Right atrium auricular region (tissue), 2 donors: Measurements from ENCODE around the gene MRTFA. TPM values are rescaled to one million over a fixed set of nuclear protein-coding genes. Genes with fewer than 3 reads are reported as not detected.
"Not testable (repeated sequence)": the region's sequence is repeated elsewhere in the genome, so short reads cannot be mapped to it uniquely, and the experiment has no call there.

ENCODE experiments used
- DNase-seq: peaks from one replicate; pipeline ENCODE4 v3.0.0-alpha.2; 2019; ENCODE audit warnings: low spot score
- H3K27ac ChIP-seq, 2 donors: fragments of 200-600 bp; sonication (generic); 1 replicate in 1 of 2; 2 replicates in 1 of 2; pipeline ENCODE4 v1.5.1; 2016 to 2019
- H3K27me3 ChIP-seq, 2 donors: fragments of 200-600 bp; sonication (generic); one replicate each; pipeline versions ENCODE4 v1.5.1 to v1.6.0; 2017 to 2019
- H3K36me3 ChIP-seq: fragments of 200-600 bp; sonication (generic); one replicate; pipeline ENCODE4 v1.5.1; 2016
- H3K4me1 ChIP-seq, 2 donors: fragments of 200-600 bp; sonication (generic); one replicate each; pipeline versions ENCODE4 v1.5.1 to v1.6.0; 2017 to 2019
- H3K4me3 ChIP-seq, 2 donors: fragments of 200-600 bp; sonication (generic); 1 replicate in 1 of 2; 2 replicates in 1 of 2; pipeline ENCODE4 v1.5.1; 2017 to 2019; ENCODE audit warnings: mild to moderate bottlenecking in 1 of 2, moderate library complexity in 1 of 2
- H3K9me3 ChIP-seq, 2 donors: fragments of 200-600 bp; sonication (generic); one replicate each; pipeline ENCODE4 v1.5.1; 2019
- CTCF ChIP-seq, 2 donors: fragments of 200-600 bp; sonication (generic); IDR thresholded peaks; one replicate each; pipeline ENCODE4 v1.5.1; 2019; ENCODE audit warnings: antibody characterized with exemption in 2 of 2
- total RNA-seq, 2 donors: library from RNA; depleted of rRNA; stranded (reverse); fragments of >200 nt; gene quantifications; one replicate each; pipeline ENCODE4 v1.1.0, GENCODE V29; 2016

The MRTFA gene
- total RNA-seq, 2 donors from 2014 or later = 45.8 to 55.2 TPM

GRCh38 chr22:40385036-40385782 lies 251.3 kb downstream of the MRTFA start:
- Histone ChIP-seq H3K27ac (no peak overlapping the region), H3K9me3 (no peaks in the 10 kb centered on the region), H3K36me3 (no peaks in the 10 kb centered on the region), H3K4me3 (no peak overlapping the region), H3K27me3 (no peaks in the 10 kb centered on the region), H3K4me1 (peaks cover 0 to 10% of the 10 kb centered on the region in 2 donors)
- DNase-seq = no peak
- no peak for TF ChIP-seq CTCF (IDR thresholded peaks at IDR 0.05)

- H3K36me3 ChIP-seq = no peaks in the 10 kb centered on the region
- no peak for DNase-seq
- no peaks in the 10 kb centered on the region for H3K27me3 ChIP-seq
- no peak for TF ChIP-seq CTCF (IDR thresholded peaks at IDR 0.05)
- H3K4me1 ChIP-seq = peaks cover 0 to 10% of the 10 kb centered on the region in 2 donors
- no peak overlapping the region for H3K4me3 ChIP-seq
- no peak overlapping the region for H3K27ac ChIP-seq
- H3K9me3 ChIP-seq = no peaks in the 10 kb centered on the region
Measured at GRCh38 chr22:40383905-40384304, 252.6 kb downstream of the MRTFA start.

DNA sequence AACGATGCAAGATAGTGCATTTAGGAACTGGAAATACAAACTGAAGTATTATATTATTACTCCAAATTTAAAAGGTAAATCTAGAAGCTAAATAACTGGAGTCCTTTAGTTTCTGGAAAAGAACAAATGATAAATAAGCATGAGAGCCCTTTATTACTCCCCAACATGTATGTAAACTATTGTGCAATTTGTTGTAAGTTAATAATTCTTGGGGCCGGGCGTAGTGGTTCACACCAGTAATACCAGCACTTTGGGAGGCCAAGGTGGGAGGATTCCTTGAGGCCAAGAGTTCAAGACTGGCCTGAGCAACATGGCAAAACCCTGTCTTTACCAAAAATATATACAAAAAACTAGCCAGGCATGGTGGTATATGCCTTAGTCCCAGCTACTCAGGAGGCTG lies 255.1 kb downstream of the MRTFA start:
- H3K9me3 ChIP-seq = no peaks in the 10 kb centered on the region
- no peaks in the 10 kb centered on the region for H3K27me3 ChIP-seq
- H3K36me3 ChIP-seq = no peaks in the 10 kb centered on the region
- no peak overlapping the region for H3K27ac ChIP-seq
- peaks cover 0 to 10% of the 10 kb centered on the region in 2 donors for H3K4me1 ChIP-seq
- no peak for TF ChIP-seq CTCF (IDR thresholded peaks at IDR 0.05)
- no peak for DNase-seq
- H3K4me3 ChIP-seq = no peak overlapping the region

DNA sequence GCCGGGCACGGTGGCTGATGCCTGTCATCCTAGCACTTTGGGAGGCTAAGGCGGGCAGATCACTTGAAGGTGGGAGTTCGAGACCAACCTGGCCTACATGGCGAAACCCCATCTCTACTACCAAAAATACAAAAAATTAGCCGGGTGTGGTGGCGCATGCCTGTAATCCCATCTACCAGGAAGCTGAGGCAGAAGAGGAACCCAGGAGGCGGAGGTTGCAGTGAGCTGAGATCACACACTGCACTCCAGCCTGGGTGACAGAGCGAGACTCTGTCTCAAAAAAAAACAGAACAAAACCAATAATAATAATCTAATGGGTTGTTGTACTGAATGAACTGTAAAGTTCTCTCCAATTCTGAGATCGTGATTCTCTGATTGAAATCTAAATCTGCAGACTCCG lies 258.1 kb downstream of the MRTFA start:
- not testable (repeated sequence) for H3K27ac ChIP-seq, H3K4me1 ChIP-seq, H3K27me3 ChIP-seq, DNase-seq, H3K9me3 ChIP-seq, H3K36me3 ChIP-seq, H3K4me3 ChIP-seq

- H3K9me3 ChIP-seq = no peaks in the 10 kb centered on the region
- no peak for TF ChIP-seq CTCF (IDR thresholded peaks at IDR 0.05)
- no peak for DNase-seq
- H3K27ac ChIP-seq = no peak overlapping the region
- no peak overlapping the region for H3K4me3 ChIP-seq
- H3K36me3 ChIP-seq = no peaks in the 10 kb centered on the region
- H3K4me1 ChIP-seq = peaks cover 0 to 4% of the 10 kb centered on the region in 2 donors
- no peaks in the 10 kb centered on the region for H3K27me3 ChIP-seq
Measured at GRCh38 chr22:40377931-40378330, 258.6 kb downstream of the MRTFA start.

DNA sequence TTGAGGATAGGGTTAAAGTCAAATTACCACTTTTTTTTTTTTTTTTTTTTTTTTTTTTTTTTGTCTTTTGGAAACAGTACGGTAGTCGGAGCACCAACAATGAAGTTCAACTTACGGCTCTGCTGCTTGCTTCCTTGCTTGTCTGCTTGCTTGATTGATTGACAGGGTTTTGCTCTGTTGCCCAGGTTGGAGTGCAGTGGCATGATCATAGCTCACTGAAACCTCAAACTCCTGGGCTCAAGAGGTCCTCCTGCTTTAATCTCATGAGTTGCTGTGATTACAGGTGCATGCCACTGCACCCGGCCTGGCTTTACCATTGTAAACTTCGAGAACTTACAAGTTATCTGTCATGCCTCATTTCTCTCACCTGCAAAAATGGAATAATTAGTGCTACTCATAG lies 260.4 kb downstream of the MRTFA start:
- Histone ChIP-seq H3K27me3 (no peaks in the 10 kb centered on the region), H3K4me3 (no peak overlapping the region), H3K4me1 (peaks cover 0 to 19% of the 10 kb centered on the region in 2 donors), H3K9me3 (no peaks in the 10 kb centered on the region), H3K27ac (no peak overlapping the region), H3K36me3 (no peaks in the 10 kb centered on the region)
- TF ChIP-seq CTCF (IDR thresholded peaks at IDR 0.05) = no peak
- no peak for DNase-seq
